GM21390 (cell line): ENCODE measurements around the gene OR6J1.
"Not testable (repeated sequence)": the region's sequence is repeated elsewhere in the genome, so short reads cannot be mapped to it uniquely, and the experiment has no call there.

Experiments
- ATAC-seq: cut with Tn5 transposase; IDR thresholded peaks from one replicate; pipeline ENCODE4 v1.9.1; 2021; ENCODE audit not compliant: unreplicated experiment

OR6J1 gene

DNA sequence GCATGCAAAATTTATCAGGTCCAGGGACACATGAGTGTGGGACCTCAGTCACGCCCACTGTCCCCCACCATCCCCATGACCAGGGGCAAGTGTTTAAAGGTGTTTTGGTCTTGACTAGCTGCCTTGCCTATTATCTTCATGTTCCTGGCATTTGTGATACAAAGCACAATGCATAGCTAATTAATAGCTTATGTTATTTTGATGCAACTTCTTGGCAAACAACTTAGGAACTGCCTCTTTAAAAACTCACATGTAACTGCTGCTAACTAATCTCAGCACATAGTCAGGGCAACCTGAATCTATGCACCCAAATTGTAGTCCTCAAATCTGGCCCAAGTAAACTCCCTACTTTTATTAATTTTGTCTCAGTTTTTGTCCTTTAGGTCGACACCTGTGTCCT is 7.4 kb upstream of the OR6J1 start:
- no peak for ATAC-seq

DNA sequence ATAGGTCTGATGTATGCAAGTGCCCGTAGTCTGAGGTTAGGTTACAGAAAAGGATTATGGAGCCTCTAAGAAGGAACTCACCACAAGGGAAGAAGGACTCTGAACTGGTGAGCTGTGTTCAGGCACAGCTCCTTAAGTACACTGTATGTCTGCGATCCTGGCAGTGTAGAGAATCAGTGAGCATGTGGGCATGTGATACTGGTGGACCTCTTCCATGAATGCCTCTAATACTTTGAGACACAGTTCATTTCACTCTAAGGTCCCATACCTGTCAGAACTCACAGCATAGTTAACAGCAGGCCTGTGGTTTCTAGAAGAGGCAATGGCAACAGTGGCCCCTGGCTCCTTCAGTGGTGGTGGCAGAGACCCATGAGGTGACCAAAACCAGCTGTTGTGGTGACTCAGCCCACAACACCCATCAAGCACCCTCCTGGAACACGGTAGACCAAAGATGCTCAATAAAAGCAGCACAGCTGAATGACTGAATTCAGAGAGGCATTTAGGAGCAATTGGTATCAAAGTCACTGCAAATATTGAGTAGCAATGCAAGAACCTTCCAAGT is 6.9 kb upstream of the OR6J1 start:
- ATAC-seq, result peak; percentile 54

DNA sequence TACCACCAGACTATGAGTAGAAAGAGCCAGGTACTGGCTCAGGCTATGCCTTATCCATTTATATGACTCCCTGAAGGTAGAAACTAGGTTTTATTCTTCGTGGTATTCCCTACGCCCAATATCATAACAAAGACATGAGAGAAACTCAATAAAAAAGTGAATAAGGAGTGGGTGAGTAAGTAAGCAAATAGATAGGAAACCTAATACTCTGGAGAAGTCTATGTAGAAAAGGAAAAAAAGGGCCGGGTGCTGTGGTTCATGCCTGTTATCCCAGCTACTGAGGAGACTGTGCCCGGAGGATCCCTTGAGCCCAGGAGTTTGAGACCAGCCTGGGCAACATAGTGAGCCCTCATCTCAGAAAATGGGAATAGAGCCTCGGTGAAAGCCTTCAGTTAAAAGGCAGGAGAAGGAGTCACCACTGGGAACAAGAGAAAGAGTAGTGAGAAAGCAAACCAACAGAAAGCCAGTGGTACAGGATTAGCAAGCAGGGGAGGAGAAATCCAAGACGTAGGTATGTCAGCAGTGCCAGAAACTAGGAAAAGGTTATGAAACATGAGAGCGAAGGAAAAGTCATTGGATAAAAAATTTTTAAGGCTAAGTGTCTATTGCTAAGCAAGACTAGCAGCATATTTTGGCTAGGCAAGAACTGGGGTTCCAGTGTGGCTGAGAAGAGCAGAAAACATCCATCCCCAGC is 6.0 kb upstream of the OR6J1 start:
- ATAC-seq, result no peak

DNA sequence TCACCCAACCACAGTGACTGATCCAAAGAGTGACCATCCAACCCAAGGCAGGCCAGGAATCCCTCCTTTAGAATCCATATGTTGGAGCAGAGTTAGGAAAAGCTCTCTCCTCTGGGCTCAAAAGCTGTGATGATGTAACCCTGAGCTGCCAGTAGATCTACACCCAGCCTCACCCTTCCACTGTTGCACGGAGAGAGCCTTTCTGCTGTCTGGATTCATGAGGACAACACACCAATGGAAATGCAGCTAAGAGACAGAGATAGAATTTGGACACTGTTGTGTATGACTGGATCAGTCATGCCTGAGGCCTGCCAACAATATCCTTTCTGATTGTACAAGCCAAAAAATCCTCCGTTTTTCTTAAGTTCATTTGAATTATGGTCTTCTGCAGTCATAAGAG is 4.4 kb upstream of the OR6J1 start:
- ATAC-seq, result no peak

DNA sequence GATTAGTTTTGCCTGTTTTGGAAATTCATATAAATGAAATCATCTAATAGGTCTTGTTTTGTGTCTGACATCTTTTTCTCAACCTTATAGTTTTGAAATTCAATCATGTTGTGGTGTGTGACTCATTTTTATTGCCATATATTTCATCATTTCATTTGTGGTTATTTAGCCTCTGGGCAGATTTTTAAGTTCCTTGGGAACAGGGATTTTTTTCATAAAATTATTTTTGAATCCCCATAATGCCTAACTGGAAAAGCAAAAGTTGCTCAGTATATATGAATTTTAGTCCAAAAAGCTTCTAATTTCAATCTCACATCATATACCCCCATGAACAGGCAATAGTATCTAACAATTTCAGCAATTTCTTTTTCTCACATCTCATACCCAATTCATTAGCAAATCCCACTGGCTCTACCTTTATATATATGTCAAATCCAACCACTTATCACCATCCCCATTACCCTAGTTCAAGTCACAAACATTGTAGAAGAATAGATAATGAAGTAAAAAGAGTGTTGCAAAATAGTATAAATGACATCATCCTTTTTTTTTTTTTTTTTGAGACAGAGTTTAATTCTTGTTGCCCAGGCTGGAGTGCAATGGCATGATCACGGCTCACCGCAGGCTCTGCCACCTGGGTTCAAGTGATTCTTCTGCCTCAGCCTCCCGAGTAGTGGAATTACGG is 2.6 kb upstream of the OR6J1 start:
- no peak for ATAC-seq

DNA sequence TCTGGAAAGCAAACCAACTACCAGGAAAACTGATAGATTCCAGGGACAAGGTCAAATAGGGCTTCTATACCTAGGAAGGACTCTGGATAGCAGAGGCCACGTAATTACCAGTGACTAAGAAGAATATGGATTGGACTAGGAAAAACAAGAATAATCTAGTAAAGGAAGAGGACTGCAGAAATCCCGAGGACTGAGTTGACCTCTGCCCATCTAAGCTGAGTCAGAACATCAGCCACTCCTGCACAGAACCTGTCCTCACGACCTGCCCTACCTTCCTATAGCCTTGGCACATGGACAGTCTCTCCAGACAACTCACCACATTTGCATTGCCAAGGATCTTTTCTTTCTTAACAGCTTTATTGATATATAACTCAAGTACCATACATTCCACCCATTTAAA is 2.3 kb downstream of the OR6J1 start:
- ATAC-seq, result no peak

DNA sequence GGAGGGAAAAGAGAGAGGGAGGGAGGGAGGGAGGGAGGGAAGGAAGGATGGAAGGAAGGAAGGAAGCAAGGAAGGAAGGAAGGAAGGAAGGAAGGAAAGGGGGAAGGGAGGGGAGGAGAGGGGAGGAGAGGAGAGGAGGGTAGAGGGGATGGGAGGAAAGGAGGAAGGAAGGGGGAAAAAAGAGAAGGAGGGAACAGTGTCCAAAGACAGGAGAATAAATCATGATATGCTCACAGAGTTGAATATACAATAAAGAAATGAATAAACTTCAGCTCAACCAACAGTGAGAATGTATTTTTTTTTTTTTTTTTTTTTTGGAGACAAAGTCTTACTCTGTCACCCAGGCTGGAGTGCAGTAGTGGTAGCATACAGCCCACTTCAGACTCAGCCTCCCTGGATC is 4.0 kb downstream of the OR6J1 start:
- ATAC-seq, result no peak

DNA sequence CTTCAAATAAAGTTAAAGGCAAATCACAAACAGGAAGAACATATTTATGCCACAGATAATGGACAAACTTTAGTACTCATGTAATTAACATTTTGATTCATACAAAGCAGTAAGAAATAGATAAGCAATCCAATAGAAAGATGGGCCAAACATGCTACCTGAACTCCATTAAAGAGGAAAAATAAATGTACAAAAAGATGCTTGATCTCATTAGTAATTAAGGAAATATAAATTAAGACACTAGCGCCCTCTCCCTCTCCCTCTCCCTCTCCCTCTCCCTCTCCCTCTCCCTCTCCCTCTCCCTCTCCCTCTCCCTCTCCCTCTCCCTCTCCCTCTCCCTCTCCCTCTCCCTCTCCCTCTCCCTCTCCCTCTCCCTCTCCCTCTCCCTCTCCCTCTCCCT is 8.2 kb downstream of the OR6J1 start:
- not testable (repeated sequence) for ATAC-seq

DNA sequence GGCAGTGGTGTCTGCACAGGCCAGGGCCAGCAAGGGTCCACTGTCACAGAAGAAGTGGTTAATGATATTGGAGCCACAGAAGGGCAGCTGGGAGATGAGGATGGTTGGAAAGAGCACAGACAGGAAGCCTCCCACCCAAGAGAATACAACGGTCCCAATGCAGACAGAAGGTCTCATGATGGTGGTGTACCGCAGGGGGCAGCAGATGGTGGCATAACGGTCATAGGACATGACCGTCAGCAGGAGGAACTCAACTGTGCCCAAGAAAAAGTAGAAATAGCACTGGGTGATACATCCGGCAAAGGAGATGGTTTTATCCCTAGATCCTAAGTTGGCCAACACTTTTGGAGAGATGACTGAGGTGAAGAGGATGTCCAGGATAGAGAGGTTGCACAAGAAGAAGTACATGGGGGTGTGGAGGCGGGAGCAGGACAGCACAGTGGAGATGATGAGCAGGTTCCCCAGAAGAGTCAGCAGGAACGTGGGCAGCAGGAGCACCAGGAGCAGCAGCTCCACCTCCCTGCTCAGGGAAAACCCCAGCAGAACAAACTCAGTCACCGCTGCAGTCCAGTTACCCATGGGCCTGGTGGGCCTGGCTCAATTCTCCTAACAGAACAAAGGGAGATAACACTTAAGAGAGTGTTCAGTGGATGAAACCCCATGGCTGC is 9.8 kb downstream of the OR6J1 start:
- no peak for ATAC-seq

DNA sequence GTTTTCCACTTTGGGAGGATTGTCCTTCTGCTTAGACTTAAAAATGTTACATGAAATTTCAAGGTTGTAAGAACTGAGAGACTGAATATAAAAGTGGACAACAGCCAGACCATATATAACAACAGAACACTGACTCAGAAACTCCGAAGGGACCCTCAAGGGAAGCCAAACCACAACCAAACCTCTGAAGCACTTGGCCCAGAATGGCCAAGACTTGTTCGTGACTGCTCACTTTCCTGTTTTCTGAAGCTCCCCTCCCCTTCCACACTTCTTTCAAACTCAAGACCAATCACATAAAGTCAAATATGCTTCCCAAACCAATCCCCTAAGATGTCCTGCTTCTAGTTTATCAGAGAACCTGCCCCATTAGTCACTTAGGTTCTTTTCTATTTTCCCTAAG is 13.7 kb downstream of the OR6J1 start:
- ATAC-seq, result no peak

DNA sequence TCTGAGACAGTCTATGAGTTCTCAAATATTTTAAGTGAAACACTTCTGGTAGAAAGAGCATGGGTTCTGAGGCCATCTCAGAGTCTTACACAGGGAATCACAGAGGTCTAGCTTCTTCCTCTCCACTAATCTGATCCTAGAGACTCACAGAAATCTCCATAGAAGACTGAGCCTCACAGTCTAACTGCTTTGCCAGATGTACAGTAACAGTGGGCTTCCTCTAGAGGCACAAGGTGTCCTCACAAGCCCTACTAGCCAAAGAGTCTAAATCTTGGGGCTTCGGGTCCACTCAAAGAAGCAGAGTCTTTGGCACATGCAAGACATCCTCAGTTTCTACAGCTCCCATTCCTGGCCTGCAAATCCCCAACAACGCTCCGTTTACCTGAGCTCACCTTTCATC is 14.1 kb downstream of the OR6J1 start:
- no peak for ATAC-seq

DNA sequence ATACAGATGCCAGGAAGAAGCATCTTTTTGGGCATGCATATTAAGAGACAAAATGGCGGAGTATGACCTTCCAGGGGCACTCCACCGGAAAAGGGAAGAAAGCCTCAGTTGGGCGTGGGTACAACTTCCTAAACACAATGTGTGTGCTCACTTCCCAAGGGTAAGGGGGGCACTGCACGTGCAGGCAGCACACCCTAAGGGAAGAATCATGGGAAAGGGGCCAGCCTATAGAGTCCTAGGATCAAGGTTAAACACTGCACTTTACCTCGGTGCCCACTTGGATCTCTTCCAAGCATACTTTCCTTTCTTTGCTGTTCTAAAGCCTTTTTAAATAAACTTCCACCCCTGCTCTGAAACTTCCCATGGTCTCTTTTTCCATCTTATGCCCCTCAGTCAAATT is 14.8 kb downstream of the OR6J1 start:
- no peak for ATAC-seq

DNA sequence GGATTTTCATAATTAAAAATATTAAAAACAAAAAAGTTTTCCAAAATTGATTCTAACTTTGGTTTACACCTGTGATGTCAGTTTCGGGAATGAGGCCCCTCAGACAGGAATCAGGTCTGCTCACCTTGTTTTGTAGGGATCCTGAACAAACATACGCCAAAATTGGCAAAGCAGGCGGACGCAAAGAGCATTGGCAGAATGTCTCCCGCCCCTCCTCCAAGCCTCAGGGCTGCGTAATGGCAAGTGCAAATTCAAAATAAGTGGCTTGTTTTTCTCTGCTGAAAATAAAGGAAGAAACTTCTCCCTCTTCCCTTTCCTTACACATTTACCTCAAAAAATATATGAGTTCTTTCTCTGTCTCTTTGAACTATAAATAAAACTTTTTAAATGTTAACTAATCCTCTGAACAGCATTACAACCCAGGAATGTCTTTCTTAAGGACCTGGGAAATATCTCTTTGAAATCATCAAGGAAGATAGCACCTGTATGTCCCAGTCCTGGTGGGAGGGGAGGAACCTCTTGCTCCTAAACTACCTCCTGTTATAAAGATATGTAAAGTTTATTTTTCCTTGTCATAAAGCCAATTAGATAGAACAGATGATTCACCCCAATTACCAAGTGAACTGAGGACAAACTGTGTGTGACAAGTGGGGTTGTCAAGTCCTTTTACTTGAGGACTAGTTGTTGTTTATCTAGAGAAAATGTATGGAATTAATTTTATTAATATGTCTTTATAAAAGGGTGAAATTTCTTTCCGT is 16.5 kb downstream of the OR6J1 start:
- ATAC-seq, result no peak

DNA sequence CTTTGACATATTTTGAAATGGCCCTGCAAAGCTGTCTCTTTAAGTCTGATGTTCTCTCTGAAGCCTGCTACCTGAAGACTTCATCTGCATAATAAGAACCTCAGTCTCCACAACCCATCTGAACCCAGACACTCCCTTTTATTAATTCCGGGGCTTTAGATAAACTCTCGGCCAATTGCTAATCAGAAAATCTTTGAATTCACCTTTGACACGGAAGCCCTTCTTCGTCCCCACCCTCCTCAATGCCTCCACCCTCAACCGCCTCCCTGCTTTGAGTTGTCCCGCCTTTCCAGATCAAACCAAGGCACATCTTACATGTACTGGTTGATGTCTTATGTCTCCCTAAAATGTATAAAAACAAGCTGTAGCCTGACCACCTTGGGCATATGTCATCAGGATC is 17.6 kb downstream of the OR6J1 start:
- ATAC-seq, result no peak

DNA sequence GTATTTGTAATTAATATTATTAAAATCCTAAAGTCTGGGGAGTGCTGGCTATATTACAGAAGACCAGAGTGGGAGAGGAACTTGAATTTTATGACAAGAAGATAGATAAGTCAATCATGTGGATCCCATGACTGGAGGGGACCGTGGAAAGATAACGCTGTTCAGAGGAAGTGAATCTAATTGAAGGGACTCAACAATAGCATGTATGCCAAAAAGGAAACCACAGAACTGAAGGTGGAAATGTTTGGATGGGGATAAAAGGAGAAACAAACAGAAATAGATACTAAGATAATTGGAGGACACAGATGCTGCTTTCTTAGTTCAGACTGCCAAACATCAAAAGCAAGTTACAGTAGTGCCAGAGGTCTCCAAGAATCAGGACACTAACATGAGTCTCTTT is 21.1 kb downstream of the OR6J1 start:
- no peak for ATAC-seq

DNA sequence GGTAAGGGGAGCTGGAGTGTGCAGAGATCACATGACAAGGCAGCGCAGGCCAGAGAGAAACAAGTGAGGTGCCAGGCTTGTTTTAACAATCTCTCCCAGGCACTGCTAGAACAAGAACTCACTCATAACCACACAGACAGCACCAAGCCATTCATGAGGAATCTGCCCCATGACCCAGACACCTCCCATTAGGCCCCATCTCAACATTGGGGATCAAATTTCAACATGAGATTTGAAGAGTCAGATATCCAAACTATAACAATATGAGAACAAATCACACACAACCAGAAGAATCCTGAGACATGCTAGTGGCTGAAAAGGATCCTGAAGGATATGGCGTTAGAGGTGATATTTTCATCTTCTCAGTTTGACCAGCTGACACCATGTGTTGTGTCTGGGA is 21.9 kb downstream of the OR6J1 start:
- ATAC-seq, result no peak

DNA sequence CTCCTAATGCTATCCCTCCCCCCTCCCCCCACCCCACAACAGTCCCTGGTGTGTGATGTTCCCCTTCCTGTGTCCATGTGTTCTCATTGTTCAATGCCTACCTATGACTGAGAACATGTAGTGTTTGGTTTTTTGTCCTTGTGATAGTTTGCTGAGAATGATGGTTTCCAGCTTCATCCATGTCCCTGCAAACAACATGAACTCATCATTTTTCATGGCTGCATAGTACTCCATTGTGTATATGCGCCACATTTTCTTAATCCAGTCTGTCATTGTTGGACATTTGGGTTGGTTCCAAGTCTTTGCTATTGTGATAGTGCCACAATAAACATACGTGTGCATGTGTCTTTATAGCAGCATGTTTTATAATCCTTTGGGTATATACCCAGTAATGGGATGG is 28.4 kb downstream of the OR6J1 start:
- ATAC-seq, result not testable (repeated sequence)

DNA sequence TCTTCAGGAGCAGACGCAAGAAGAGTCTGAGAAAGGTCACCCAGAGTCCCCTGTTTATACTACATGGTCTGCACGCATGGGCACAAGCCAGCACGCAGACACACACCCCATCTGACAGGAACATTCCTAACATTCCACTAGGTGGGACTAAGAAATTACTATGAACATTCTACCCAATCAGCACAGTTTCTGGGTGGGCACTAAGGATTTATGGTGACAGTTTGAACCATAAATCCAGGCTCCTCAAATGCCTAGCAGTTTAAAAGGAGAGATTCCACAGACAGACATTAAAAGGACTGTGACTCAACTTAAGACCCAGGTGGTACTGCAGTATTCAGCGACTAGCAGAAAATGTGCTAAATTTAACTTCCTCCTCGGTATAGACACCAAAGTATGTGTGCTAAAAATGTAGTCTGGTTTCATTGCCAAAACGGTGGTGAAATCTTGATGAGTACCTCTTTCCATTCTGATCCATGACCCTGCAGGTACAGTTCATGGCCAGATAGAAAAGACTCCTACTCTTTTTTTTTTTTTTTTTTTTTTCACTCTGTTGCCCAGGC is 29.8 kb downstream of the OR6J1 start:
- no peak for ATAC-seq

DNA sequence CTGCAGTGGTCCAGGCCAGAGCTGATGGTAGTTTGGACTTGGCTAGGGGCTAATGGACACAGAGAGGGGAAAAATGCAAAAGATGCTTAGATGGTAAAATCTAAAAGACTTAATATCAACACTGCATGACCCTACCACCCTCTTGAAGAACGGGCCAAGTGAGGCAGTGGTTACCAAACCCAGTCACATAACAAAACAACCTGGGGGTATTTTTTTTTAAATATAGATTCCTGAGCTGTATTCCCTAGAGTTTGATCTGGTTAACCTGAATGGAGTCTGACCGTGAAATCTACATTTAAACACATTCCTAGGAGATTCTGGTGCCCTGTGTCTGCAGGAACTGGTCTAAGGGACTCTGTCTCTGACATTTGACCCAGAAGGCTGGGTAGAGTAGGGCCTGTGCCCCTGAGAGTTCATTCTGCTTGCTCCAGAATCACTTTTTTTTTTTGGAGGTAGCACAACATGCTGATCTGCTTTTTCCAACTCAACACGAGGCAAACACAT is 30.4 kb downstream of the OR6J1 start:
- ATAC-seq, result no peak

DNA sequence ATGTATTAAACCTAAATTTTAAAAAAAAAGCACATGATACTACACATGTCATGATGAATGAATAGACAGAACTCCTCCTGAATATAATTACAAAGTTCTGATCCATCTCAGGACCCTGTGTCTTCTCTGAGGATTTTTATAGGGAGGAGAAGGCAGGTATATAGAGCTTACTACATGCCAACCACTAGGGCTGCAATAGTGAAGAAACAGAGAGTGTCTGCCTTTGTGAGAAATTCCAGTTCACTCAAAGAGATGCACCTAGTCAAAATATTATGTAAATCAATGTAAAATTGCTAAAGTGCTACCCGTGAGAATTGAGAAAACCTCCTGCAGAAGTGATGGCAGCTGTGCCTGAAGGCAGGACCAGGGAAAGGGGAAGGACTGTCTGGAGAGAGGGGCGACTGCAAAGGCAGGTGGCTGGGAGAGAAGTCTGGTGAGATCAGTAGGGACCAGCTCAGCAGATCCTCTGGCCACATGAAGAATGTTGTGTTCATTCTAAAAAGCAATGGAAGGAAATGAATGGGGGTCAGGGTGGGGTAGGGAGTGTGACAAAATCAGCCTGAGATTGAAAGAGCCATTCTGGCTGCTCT is 31.0 kb downstream of the OR6J1 start:
- ATAC-seq, result no peak
